Fibroblast of mammary gland (primary cell): ENCODE data around the gene ITPR3.
A peak's percentile ranks its signal among the peaks of the same experiment; 100 is the strongest.

Experiments
- DNase-seq: peaks from one replicate; pipeline ENCODE4 v3.0.0-alpha.2; 2010; ENCODE audit warnings: low read depth
- H3K4me3 ChIP-seq: 2 replicates; pipeline ENCODE4 v1.5.1; 2011; ENCODE audit warnings: low read depth, mild to moderate bottlenecking, low read length, moderate library complexity; ENCODE audit not compliant: control insufficient read depth
- TF ChIP-seq, protein P1 (sequence below): conservative IDR thresholded peaks from 2 replicates; pipeline ENCODE4 v1.5.1; 2011; ENCODE audit warnings: low read depth, low read length, inconsistent platforms; ENCODE audit not compliant: control insufficient read depth, insufficient read depth

ITPR3 gene

DNA sequence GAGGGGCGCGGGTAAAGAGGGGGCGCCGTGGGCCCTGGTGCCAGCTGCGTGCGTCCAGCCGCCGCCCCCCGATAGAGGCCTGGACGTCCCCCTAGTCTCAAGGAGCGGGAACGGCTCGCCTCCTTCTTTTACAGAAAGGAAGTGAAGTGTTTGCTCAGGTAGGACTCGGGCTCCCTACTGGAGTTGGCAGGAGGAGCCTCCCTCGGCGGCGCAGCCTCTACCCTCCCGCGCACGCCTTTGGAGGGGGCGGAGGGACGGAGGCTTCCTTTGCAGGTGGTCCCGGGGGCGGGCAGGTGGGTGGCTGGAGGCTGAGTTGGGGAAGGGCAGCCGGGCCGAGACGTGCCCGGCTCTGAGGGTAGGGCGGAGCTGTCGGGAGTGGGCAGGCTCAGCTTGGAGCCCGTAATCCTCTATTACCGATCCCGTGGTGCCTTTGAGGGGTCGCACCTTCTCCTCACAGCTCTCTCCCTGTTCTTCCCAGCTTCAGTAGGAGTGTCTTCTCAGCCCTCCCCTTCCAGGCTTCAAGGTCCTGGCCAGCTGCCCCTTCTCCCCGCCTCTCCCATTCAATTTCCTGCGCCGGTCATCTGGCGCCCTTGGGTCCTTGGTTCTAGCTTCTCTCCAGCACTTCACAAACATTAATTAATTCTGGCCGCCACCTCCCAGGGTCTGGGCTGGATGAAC lies 728 bp downstream of the ITPR3 start:
- peak overlapping the region; percentile 71 for H3K4me3 ChIP-seq
- TF ChIP-seq, protein P1, sequence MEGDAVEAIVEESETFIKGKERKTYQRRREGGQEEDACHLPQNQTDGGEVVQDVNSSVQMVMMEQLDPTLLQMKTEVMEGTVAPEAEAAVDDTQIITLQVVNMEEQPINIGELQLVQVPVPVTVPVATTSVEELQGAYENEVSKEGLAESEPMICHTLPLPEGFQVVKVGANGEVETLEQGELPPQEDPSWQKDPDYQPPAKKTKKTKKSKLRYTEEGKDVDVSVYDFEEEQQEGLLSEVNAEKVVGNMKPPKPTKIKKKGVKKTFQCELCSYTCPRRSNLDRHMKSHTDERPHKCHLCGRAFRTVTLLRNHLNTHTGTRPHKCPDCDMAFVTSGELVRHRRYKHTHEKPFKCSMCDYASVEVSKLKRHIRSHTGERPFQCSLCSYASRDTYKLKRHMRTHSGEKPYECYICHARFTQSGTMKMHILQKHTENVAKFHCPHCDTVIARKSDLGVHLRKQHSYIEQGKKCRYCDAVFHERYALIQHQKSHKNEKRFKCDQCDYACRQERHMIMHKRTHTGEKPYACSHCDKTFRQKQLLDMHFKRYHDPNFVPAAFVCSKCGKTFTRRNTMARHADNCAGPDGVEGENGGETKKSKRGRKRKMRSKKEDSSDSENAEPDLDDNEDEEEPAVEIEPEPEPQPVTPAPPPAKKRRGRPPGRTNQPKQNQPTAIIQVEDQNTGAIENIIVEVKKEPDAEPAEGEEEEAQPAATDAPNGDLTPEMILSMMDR: no peak
- DNase-seq: peak; percentile 45

DNA sequence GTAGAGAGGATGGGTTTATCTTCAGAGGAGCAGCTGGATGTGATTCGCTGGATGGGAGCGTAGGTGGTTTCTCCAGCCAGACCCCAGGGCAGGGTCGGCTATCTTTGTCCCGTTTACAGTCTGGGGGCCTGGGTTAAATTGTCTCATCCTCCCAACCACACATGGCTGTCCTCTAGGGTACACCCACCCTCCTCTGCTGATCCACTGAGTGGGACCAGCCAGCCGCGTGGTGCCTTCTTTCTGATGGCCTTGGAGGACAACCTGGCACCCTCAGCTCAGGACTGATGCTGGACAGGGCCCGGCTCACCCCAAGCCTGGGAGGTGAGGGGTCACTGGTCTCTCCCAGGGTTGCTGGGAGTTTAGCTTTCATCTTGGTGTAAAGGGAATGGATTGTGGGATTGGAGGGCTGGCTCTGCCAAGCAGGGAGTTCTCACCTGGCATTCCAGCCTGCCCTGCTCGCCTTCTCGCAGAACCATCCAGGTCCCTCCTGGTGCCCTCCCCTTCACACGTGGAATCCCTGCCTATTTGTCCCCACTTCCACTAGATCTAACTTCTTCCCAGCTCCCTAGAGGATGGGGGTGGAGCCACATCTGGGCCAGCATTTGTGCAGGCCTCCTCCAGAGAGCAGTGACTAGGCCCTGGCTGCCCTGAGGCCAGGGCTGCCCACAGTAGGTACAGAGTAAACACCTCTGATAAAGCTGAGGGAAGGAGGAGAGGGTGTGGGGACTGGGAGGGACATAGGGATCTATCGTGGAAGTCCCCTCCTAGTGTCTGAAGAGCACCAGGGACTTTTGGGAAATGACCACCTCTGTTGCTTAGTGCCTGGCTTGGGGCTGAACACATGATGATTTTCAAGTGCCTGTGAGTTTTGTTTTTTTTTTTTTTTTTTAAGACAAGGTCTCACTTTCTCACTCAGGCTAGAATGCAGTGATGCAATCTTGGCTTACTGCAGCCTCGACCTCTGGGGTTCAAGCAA lies 1.6 kb downstream of the ITPR3 start:
- TF ChIP-seq, protein P1: no peak
- peak; percentile 38 for DNase-seq
- H3K4me3 ChIP-seq: peak overlapping the region; percentile 71

DNA sequence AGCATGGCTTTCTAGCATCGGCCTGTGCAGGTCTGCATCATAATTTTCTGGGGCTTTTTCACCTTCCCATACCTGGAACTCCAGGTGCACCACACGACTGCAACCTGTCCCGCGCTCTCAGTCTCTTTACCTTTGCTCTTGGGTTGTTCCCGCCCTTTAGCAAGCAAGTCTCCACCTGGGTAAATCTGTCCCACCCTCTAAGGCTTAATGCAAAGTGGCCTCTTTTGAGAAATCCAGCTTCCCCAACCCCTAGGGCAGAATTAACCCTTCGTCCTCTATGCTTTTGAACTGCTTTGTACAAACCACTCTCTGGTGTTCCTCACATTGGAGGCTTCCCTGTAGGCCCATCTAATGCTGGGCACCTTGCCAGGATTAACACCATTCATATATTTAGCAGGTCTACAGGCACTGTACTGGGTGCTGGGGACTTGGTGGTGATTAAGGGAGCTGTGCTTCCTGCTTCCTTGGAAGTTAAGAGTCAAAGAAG lies 2.8 kb downstream of the ITPR3 start:
- TF ChIP-seq, protein P1: no peak
- no peak overlapping the region for H3K4me3 ChIP-seq
- DNase-seq: no peak

DNA sequence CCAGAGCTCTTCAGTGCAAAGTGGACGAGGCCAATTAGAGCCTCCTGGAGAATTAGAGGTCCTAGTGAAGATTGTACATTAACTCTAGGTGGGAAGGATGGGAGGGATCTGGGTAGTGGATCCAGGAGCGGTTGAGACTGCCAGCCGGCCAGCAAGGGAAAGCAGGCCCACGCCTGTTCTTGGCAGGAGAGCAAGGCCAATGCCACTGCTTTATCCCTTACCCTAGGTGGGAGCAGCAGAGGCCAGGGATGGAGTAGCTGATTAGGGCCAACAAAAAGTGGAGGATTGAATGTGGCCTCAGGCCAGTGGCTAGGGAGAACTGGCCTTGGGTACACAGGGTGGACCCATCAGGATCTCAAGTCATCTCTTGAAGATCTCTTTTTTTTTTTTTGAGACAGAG lies 3.7 kb downstream of the ITPR3 start:
- no peak for DNase-seq
- TF ChIP-seq, protein P1: no peak
- no peak overlapping the region for H3K4me3 ChIP-seq

DNA sequence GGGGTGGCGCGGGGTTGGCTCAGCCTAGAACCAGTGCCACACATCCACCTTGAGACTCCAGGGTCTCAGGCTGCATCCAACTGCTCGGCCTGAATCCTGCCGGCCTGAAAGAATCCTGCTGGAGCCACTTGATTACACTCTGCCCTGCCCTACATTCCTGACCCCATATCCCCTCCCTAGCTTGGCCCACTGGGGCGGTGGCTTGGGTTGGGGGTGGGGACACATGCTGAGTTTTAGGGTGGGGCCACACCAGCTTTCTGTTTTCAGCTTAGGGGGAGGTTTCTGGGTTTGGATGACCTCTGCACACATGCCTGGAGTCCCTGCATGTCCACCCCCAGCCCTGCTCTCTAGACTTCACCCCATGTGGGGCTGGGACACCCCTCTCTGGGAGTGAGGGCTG lies 6.8 kb downstream of the ITPR3 start:
- TF ChIP-seq, protein P1: no peak
- H3K4me3 ChIP-seq: no peak overlapping the region
- no peak for DNase-seq

DNA sequence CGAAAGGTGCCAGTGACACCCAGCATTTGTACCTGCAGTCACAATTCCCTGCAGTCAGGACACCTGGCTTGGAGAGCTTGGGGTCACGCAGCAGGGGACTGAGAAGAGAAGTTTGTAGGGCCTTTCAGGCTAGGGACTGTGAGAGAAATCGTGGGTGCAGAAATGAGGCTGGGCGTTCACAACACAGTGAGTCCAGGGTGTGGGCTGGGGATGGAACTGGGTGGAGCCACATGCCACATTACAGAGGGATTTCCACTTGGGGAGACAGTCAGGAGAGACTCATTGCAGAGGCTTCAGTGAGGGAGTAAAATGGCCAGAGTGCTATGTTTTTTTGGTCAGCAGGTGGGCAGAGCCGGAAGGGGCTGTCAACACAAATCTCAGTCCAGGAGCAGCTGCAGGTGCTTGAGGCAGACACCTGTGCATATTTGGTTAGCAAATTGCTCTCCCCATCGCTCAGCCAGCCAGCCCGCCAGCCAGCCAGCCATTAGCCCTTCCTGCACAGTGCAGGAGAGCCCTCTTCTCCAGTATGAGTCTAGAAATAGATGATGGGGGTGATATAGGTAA lies 7.4 kb downstream of the ITPR3 start:
- DNase-seq: no peak
- H3K4me3 ChIP-seq: no peak overlapping the region

More for the DNA sequence above, 7.4 kb downstream of the ITPR3 start:
- TF ChIP-seq, protein P1: no peak
